Measurements from ENCODE around the gene TFB1M.
"Not testable (repeated sequence)": the region's sequence is repeated elsewhere in the genome, so short reads cannot be mapped to it uniquely, and the experiment has no call there.

The TFB1M gene

DNA sequence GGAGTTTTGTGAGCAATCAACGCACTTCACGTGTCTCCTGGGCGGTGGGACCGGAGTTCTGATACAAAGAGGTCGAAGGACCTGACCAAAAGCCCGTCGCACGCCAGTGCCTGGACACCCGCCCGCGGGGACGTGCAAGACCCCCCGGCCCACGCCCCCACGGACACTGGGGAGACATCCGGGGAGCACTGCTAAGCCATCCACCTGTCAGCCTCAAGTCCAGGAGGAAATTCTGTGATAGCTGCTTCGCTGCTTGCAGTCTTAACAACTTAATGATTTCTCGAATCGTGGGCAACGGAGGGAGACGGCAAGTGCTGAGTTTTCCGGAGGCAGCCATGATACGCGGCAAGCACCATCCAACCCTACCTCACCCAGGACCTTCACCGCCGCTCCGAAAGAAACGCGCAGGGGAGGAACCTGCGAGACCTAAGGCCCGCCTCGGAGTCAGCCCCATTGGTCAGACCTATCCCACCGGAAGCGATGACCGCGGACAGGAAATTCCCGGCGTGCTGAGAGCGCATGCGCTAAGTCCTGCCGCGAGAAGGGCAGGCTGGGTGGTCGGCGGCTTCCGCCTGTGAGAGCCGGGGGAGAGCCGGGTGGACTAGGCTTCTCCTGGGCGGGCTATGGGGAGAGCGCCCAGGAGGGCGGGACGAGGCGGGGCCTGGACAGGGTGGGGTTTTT is at the start of gene TFB1M:
Gene TFB1M (minus strand): TSS at position 393 of the 681 bp plus-strand sequence. CDS start 56 bp downstream, at position 337.
- DNase-seq (ENCODE audit: low read depth in 2 of 3, low spot score in 1 of 3) = peak; percentile 96 to 100 (median 97)

DNA sequence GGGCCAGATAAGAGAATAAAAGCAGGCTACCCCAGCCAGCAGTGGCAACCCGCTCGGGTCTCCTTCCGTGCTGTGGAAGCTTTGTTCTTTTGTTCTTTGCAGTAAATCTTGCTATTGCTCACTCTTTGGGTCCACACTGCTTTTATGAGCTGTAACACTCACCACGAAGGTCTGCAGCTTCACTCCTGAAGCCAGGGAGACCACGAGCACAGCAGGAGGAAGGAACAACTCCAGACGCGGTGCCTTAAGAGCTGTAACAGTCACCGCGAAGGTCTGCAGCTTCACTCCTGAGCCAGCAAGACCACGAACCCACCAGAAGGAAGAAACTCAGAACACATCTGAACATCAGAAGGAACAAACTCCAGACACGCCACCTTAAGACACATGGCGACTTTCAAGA is 49.7 kb upstream of the TFB1M start:
- DNase-seq (ENCODE audit: low read depth in 2 of 3, low spot score in 1 of 3) = not testable (repeated sequence)

DNA sequence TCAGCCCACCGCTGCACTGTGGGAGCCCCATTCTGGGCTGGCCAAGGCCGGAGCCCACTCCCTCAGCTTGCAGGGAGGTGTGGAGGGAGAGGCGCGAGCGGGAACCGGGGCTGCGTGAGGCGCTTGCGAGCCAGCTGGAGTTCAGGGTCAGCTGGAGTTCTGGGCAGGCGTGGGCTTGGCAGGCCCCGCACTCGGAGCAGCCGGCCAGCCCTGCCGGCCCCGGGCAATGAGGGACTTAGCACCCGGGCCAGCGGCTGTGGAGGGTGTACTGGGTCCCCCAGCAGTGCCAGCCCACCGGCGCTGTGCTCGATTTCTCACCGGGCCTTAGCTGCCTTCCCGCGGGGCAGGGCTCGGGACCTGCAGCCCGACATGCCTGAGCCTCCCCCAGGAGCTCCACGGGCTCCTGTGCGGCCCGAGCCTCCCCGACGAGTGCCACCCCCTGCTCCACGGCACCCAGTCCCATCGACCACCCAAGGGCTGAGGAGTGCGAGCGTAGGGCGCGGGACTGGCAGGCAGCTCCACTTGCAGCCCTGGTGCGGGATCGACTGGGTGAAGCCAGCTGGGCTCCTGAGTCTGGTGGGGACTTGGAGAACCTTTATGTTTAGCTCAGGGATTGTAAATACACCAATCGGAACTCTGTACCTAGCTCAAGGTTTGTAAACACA is 48.8 kb upstream of the TFB1M start:
- DNase-seq (ENCODE audit: low read depth in 2 of 3, low spot score in 1 of 3) = not testable (repeated sequence)

DNA sequence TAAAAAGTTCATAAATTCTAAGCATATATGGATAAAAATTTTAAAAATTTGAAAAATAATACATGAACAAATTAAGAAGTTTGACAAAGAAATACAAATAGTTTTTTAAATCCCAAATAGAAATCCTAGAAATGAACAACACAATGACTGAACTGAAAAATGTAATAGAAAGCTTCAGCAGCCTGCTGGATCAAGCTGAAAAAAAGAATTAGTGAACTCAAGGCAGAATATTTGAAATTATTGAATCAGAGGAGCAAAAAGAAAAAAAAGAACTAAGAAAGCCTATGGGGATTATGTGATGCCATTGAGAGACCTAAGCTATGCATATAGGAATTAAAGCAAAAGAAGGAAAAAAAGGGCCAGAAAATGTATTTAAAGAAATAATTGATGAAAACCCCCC is 39.9 kb upstream of the TFB1M start:
- no peak for DNase-seq (ENCODE audit: low read depth in 2 of 3, low spot score in 1 of 3)

DNA sequence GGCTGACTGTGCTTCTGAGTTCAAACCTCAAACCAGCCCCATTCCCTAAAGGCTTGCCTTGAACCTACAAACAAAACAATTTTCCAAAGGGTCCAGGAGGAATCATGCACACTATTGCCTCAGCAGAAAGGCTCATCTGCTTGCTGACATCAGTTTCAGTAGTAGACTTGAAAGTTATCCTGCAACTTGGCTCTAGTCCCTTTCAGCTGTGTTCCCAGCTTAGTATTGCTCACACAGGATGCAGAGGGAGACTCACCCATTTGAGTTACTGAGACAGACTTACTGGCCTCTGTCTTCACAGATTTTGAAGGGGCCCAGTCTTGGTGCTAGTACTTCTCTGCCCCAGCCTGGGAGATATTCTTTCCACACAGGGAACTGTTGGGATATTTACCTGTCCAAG is 38.5 kb upstream of the TFB1M start:
- DNase-seq (ENCODE audit: low read depth in 2 of 3, low spot score in 1 of 3) = no peak

DNA sequence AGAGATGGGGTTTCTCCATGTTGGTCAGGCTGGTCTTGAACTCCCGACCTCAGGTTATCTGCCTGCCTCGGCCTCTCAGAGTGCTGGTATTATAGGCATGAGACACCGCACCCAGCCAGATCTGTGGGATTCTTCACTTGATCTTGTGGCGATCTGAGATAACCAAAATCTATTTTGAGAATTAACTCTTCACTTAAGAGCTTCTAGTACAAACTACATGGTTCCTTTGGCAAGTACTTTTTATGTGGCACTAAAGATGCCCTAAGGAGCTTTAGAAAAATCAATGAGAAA is 37.8 kb upstream of the TFB1M start:
- DNase-seq (ENCODE audit: low read depth in 2 of 3, low spot score in 1 of 3) = no peak

DNA sequence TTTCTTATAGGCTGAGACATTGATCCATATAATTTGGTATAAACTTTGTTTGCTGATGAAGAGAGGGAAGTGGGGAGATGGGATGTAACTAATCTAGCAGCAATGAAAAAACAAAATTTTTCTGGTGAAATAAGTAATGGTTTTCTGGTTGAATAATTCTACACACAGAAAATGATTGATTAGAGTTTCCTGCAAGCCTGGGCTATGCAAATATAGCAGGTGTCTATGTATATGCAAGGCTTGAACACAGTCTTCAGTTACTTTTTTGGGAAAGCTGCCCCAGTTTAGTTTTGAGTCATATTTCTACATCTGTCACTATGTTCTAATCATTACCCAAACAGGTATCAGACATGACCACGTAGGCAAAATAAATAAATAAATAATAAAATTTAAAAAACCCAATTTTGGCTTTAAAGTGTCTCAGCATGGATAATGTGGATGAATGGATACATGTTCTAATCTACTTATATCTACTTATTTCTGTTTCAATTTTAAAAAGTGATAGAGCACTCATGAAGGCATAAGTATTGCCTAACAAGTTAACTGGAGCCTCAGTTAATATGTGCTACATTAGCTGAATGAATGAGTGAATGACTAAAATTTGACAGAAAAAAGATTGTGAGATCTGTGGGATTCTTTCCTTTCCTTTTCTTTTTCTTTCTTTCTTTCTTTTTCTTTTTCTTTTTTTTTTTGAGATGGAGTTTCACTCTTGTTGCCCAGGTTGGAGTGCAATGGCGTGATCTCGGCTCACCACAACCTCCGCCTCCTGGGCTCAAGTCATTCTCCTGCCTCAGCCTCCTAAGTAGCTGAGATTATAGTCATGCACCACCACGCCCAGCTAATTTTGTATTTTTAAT is 37.2 kb upstream of the TFB1M start:
- DNase-seq (ENCODE audit: low read depth in 2 of 3, low spot score in 1 of 3) = no peak

DNA sequence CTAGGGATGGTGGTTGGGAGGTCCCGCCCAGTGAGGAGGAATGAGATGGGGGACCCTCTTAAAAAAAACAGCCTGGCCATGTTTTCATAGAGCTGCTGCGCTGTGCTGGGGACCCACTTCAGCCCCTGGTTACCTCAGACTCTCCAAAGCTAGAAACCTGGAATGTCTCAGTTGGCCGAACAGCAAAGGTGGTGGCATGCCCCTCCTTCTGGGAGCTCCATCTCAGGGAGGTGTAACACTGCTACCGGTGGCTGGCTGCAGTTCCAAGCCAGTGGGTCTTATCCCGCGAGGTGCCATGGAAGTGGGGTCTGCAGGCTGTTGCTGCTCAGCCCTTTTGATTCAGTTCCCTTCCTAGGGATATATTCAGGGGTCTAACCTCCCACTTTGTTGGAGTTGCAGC is 35.7 kb upstream of the TFB1M start:
- no peak for DNase-seq (ENCODE audit: low read depth in 2 of 3, low spot score in 1 of 3)

DNA sequence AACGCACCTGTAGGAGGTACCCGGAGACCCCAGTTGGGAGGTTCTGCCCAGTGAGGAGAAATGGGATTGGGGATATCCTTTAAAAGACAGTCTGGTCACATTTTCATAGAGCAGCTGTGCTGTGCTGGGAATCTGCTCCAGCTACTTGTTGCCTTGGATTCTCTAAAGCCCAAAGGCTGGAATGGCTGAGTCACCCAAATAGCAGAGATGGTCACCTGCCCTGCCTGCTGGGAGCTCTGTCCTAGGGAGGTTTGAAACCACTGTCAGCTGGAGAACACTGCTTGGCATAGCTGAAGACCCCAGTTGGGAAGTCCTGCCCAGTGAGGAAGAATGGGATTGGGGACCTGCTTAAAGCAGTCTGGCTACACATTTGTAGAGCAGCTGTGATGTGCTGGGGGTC is 34.8 kb upstream of the TFB1M start:
- no peak for DNase-seq (ENCODE audit: low read depth in 2 of 3, low spot score in 1 of 3)

DNA sequence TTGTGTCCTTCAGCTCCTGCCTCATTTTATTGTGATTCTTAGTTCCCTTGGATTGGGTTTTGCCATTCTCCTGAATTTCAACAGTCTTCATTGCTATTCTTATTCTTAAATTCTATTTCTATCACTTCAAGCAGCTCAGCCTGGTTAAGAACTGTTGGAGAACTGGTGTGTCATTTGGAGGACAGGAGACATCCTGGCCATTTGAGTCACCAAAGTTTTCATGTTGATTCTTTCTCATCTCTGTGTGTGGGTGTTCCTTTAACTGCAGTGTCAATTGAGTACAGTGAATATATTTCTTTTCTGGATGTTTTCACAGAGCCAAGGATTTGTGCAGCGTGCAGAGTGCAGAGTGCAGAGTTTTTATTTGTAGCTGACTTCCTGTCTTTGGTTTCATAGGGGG is 33.5 kb upstream of the TFB1M start:
- DNase-seq (ENCODE audit: low read depth in 2 of 3, low spot score in 1 of 3) = no peak

DNA sequence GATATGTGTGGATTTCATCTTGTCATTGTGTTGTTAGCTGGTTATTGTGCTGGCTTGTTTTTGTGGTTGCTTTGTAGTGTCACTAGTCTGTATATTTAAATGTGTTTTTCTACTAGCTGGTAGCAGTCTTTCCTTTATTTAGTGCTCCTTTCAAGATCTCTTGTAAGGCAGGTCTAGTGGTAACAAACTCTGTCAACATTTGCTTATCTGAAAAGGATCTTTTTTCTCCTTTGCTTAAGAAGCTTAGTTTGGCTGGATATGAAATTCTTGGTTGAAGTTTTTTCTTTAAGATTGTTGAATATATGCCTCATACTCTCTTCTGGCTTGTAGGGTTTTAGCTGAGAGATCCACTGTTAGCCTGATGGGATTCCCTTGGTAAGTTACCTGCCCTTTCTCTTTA is 32.7 kb upstream of the TFB1M start:
- no peak for DNase-seq (ENCODE audit: low read depth in 2 of 3, low spot score in 1 of 3)

DNA sequence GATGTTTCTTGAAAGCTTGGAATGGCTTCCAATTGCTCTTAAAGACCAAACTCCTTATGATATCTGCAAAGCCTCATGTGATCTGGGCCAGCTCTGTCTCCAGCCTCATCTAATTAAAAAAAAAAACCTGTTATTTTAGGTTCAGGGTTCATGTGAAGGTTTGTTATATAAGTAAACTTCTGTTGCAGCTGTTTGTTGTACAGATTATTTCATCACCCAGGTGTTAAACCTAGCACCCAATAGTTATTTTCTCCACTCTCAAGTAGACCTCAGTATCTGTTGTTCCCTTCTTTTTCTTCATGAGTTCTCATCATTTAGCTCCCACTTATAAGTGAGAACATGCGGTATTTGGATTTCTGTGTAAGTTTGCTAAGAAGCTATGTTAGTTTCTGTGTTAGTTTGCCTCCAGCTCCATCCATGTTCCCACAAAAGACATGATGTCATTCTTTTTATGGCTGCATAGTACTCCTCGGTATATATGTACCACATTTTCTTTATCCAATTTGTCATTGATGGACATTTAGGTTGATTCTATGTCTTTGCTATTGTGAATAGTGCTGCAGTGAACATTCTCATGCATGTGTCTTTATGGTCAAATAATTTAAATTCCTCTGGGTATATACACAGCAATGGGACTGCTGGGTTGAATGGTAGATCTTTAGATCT is 30.2 kb upstream of the TFB1M start:
- no peak for DNase-seq (ENCODE audit: low read depth in 2 of 3, low spot score in 1 of 3)

DNA sequence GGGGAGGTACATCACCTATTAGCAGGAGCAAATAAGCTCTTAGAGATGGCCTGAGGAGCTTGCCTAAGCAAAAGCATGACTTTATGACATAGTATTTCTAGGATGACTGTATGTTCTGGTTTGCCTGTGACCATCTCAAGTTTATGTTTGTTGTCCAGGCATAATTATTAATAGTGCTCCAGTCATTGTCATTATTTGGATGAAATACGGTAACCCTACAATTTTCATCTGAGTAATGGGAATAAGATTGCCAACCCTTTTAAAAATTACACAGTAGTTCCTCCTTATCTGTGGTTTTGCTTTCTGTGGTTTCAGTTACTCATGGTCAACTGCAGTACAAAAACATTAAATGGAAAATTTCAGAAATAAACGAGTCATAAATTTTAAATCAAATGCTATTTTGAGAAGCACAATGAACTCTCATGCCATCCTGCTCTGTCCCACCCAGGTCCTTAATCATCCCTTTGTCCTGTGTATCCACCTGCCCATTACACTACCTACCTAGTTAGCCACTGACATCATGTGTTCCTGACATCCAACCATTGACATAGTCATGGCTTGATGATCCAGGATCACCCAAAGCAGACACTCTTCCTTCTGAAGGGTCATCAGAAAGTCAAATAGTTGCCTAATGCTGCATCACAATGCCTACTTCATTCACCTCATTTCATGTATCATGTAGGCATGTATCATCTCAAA is 27.0 kb upstream of the TFB1M start:
- DNase-seq (ENCODE audit: low read depth in 2 of 3, low spot score in 1 of 3) = no peak

DNA sequence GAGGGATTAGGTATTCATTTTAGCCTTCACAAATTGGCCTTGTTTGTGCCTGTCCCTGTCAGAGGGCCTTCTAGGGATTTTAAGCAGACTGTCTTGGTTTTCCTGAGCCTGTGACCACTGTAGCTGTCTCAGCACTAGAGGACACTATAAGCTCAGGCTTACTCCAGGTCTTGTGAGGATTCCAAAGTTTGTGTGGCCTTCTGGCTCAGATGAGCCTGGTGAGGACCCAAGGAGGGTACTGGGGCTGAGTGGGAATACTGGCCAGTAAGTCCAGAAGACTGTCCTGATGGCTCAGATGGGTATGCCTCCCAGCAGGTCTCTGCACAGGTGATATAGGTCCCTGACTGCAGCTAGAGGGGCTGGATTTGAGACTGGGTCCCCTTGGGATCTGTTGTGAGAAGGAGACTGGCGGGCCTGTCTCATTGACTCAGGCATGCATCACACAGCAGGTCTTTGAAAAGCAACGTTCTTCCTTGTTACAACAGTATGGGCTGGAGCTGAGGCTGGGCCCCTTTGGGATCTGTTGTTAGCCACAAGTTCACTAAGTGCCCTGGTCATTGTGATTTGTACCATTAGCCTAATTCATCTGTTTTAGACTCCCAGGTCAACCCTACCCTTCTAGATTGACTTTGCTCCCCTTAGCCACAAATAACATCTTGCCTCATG is 26.3 kb upstream of the TFB1M start:
- DNase-seq (ENCODE audit: low read depth in 2 of 3, low spot score in 1 of 3) = no peak

DNA sequence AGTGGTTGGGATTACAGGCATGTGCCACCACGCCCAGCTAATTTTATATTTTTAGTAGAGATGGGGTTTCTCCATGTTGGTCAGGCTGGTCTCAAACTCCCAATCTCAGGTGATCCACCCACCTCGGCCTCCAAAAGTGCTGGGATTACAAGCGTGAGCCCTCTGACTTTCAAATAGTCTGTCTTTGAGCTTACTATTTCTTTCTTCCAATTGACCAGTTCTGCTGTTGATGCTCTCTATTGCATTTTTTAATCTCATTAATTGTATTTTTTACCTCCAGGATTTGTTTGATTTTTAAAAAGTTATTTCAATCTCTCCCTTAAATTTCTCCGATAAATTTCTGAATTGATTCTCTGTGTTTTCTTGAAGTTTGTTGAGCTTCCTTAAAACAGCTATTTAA is 25.6 kb upstream of the TFB1M start:
- DNase-seq (ENCODE audit: low read depth in 2 of 3, low spot score in 1 of 3) = not testable (repeated sequence)

DNA sequence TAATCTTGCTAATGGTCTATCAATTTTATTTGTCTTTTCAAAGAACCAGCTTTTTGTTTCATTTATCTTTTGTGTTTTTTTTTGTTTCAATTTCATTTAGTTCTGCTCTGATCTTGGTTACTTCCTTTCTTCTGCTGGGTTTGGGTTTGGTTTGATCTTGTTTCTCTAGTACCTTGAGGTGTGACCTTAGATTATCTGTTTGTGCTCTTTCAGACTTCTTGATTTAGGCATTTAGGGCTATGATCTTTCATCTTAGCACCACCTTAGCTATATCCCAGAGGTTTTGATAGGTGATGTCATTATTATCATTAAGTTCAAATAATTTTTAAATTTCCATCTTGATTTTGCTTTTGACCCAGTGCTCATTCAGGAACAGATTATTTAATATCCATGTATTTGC is 24.0 kb upstream of the TFB1M start:
- DNase-seq (ENCODE audit: low read depth in 2 of 3, low spot score in 1 of 3) = not testable (repeated sequence)

DNA sequence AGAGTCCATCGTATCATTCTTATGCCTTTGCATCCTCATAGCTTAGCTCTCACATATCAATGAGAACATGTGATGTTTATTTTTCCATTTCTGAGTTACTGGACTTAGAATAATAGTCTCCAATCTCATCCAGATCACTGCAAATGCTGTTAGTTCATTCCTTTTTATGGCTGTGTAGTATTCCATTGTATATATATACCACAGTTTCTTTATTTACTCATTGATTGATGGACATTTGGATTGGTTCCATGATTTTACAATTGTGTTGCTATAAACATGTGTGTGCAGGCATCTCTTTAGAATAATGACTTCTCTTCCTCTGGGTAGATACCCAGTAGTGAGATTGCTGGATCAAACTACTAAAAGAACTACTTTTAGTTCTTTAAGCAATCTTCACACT is 21.0 kb upstream of the TFB1M start:
- no peak for DNase-seq (ENCODE audit: low read depth in 2 of 3, low spot score in 1 of 3)

DNA sequence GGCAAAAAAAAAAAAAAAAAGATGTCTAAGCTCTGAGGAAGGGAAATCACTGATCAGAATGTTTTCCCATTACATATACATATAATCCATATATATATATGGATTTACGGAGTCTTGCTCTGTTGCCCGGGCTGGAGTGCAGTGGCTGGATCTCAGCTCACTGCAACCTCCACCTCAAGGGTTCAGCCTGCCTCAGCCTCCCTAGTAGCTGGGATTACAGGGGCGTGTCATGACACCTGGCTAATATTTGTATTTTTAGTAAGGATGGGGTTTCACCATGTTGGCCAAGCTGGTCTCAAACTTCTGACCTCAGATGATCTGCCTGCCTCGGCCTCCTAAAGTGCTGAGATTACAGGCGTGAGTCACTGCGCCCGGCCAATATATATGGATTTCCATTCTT is 19.8 kb upstream of the TFB1M start:
- DNase-seq (ENCODE audit: low read depth in 2 of 3, low spot score in 1 of 3) = not testable (repeated sequence)

DNA sequence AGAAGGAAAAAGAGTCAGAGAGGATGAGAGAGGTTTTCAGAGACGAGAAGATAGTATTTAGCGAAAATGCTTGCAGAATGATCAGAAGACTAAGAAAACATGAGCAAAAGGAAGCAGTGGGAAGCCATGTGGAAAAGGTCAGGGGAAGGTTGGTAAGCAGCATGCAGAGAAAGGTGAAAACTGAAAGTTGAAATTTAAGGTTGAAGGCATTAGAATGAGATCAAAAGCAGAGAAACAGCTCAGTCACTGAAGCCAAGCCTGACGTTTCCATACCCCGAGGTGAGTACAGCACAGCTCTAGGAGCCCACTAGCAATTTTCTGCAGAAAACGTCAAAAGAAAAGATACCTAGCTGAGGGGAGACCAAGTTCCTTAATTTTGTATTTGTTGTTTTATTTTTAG is 19.1 kb upstream of the TFB1M start:
- DNase-seq (ENCODE audit: low read depth in 2 of 3, low spot score in 1 of 3) = no peak

DNA sequence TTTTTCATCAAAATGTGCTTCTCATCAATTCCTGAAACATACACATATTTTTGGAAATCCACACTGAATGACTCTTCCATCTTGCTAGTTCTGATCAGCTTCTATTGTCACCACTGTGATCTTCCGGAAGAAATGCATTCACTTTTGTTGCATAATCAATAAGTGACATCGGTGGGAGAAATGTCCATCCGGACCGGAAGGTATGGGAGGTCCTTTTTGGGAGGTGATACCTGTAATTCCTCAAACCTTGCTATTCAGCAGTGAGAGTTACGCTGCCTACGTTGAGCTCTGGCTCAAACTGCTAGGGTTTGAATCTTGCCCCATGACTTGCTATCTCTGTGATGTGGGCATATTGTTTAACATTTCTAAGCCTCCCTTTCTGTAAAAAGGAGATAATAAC is 16.6 kb upstream of the TFB1M start:
- DNase-seq (ENCODE audit: low read depth in 2 of 3, low spot score in 1 of 3) = no peak
